Measurements from ENCODE around the gene LRP1. TPM values are rescaled to one million over a fixed set of nuclear protein-coding genes. Genes with fewer than 3 reads are reported as not detected.
A peak's percentile ranks its signal among the peaks of the same experiment; 100 is the strongest.

Gene LRP1
- total RNA-seq, 1 donor from 2014 or later = 24.5 TPM

GRCh38 chr12:57175428-57176138 lies 47.3 kb downstream of the LRP1 start:
- TF ChIP-seq, protein P1, sequence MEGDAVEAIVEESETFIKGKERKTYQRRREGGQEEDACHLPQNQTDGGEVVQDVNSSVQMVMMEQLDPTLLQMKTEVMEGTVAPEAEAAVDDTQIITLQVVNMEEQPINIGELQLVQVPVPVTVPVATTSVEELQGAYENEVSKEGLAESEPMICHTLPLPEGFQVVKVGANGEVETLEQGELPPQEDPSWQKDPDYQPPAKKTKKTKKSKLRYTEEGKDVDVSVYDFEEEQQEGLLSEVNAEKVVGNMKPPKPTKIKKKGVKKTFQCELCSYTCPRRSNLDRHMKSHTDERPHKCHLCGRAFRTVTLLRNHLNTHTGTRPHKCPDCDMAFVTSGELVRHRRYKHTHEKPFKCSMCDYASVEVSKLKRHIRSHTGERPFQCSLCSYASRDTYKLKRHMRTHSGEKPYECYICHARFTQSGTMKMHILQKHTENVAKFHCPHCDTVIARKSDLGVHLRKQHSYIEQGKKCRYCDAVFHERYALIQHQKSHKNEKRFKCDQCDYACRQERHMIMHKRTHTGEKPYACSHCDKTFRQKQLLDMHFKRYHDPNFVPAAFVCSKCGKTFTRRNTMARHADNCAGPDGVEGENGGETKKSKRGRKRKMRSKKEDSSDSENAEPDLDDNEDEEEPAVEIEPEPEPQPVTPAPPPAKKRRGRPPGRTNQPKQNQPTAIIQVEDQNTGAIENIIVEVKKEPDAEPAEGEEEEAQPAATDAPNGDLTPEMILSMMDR (IDR thresholded peaks at IDR 0.05; ENCODE audit: insufficient read depth, low read length, severe bottlenecking) = peak; percentile 94
- peak; percentile 95 for DNase-seq (ENCODE audit: low read depth)
- H3K27me3 ChIP-seq (ENCODE audit: control insufficient read depth, insufficient read depth, low read length) = no peaks in the 10 kb centered on the region
- peaks cover 31% of the 10 kb centered on the region for H3K36me3 ChIP-seq (ENCODE audit: control insufficient read depth, insufficient read depth, low read length)
- FAIRE-seq = peak; percentile 98
- peak overlapping the region; percentile 14 for H3K4me3 ChIP-seq (ENCODE audit: low read depth, low read length)

GRCh38 chr12:57176139-57176477 lies 47.8 kb downstream of the LRP1 start:
- Histone ChIP-seq H3K36me3 (ENCODE audit: control insufficient read depth, insufficient read depth, low read length) (peaks cover 34% of the 10 kb centered on the region), H3K27me3 (ENCODE audit: control insufficient read depth, insufficient read depth, low read length) (no peaks in the 10 kb centered on the region), H3K4me3 (ENCODE audit: low read depth, low read length) (no peak overlapping the region)
- TF ChIP-seq, protein P1 (IDR thresholded peaks at IDR 0.05; ENCODE audit: insufficient read depth, low read length, severe bottlenecking) = no peak
- no peak for DNase-seq (ENCODE audit: low read depth)
- no peak for FAIRE-seq

DNA sequence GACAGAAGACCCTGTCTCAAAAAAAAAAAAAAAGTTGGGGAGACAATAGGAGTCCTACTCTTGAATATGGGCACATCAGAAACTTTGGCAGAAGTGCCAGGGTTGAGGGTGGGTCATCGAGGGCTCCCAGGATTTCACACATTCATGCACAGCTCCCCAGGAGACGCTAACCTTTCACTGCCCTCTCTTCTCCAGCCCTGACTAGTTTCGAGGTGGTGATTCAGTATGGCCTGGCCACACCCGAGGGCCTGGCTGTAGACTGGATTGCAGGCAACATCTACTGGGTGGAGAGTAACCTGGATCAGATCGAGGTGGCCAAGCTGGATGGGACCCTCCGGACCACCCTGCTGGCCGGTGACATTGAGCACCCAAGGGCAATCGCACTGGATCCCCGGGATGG lies 48.6 kb downstream of the LRP1 start:
- FAIRE-seq (no peak), DNase-seq (ENCODE audit: low read depth) (peak; percentile 85)
- no peak overlapping the region for H3K4me3 ChIP-seq (ENCODE audit: low read depth, low read length)
- peaks cover 34% of the 10 kb centered on the region for H3K36me3 ChIP-seq (ENCODE audit: control insufficient read depth, insufficient read depth, low read length)
- TF ChIP-seq, protein P1 (IDR thresholded peaks at IDR 0.05; ENCODE audit: insufficient read depth, low read length, severe bottlenecking) = no peak
- H3K27me3 ChIP-seq (ENCODE audit: control insufficient read depth, insufficient read depth, low read length) = no peaks in the 10 kb centered on the region

DNA sequence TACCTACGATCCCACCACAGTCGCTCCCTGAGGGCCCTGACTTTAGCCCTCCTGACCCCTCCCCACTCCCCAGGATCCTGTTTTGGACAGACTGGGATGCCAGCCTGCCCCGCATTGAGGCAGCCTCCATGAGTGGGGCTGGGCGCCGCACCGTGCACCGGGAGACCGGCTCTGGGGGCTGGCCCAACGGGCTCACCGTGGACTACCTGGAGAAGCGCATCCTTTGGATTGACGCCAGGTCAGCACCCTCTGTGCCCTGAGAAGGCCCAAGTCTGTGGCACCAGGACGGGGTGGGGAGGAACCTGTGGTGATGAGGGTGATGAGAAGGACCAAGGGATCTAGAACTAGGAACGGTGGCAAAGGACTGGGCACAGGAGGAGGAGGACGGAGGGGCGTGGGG lies 49.1 kb downstream of the LRP1 start:
- TF ChIP-seq, protein P1 (IDR thresholded peaks at IDR 0.05; ENCODE audit: insufficient read depth, low read length, severe bottlenecking) = no peak
- Histone ChIP-seq H3K27me3 (ENCODE audit: control insufficient read depth, insufficient read depth, low read length) (no peaks in the 10 kb centered on the region), H3K36me3 (ENCODE audit: control insufficient read depth, insufficient read depth, low read length) (peaks cover 33% of the 10 kb centered on the region), H3K4me3 (ENCODE audit: low read depth, low read length) (no peak overlapping the region)
- DNase-seq (ENCODE audit: low read depth) (no peak), FAIRE-seq (no peak)

- no peak overlapping the region for H3K4me3 ChIP-seq (ENCODE audit: low read depth, low read length)
- H3K27me3 ChIP-seq (ENCODE audit: control insufficient read depth, insufficient read depth, low read length) = no peaks in the 10 kb centered on the region
- DNase-seq (ENCODE audit: low read depth) (no peak), FAIRE-seq (peak; percentile 13)
- H3K36me3 ChIP-seq (ENCODE audit: control insufficient read depth, insufficient read depth, low read length) = peaks cover 31% of the 10 kb centered on the region
- TF ChIP-seq, protein P1 (IDR thresholded peaks at IDR 0.05; ENCODE audit: insufficient read depth, low read length, severe bottlenecking) = no peak
Observed at GRCh38 chr12:57178213-57178612, 49.9 kb downstream of the LRP1 start.

Measured in bronchial epithelial cell (primary cell).